ENCODE data around the gene CDH2.

DNA sequence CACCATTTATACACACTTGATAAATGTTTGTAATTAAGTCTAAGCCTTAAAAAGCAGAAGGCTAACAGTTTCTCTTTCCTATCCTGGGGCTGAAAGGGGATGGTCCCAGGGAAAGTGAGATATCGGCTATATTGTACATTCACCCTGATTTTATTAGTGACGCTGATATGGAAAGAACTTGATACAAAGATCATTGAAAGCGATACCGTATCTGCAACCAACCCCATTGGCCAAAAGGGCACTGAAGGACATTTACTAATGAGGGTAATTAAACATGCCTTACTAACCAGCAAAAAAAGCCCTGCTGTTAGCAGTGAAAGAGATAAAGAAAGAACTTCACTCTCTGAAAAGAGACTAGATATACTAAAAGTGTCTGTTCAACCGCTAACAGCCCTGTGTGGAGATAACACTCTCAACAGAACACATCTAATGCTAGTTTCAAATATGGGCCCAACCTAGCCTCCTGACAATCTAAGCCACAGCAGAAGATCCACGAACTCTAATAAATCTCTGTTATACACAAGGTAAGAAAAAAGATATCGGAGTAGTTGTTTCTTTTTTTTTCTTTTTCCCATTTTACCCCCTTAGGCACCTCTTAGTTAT is 200.0 kb downstream of the CDH2 start:
- TF ChIP-seq, protein P1, sequence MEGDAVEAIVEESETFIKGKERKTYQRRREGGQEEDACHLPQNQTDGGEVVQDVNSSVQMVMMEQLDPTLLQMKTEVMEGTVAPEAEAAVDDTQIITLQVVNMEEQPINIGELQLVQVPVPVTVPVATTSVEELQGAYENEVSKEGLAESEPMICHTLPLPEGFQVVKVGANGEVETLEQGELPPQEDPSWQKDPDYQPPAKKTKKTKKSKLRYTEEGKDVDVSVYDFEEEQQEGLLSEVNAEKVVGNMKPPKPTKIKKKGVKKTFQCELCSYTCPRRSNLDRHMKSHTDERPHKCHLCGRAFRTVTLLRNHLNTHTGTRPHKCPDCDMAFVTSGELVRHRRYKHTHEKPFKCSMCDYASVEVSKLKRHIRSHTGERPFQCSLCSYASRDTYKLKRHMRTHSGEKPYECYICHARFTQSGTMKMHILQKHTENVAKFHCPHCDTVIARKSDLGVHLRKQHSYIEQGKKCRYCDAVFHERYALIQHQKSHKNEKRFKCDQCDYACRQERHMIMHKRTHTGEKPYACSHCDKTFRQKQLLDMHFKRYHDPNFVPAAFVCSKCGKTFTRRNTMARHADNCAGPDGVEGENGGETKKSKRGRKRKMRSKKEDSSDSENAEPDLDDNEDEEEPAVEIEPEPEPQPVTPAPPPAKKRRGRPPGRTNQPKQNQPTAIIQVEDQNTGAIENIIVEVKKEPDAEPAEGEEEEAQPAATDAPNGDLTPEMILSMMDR (IDR thresholded peaks at IDR 0.05; ENCODE audit: poor library complexity, severe bottlenecking), result no peak
- no peak for TF ChIP-seq EP300 (conservative IDR thresholded peaks at IDR 0.05; ENCODE audit: poor library complexity, severe bottlenecking)
